ENCODE results near the gene C2CD5.
A peak's percentile ranks its signal among the peaks of the same experiment; 100 is the strongest.

Gene C2CD5

GRCh38 chr12:22413592-22413991 is 130.8 kb downstream of the C2CD5 start:
- no peak for DNase-seq

- DNase-seq: no peak
These were observed 131.8 kb downstream of the C2CD5 start for GRCh38 chr12:22412581-22412980.

- DNase-seq: no peak
These were observed 133.9 kb downstream of the C2CD5 start for GRCh38 chr12:22410486-22410885.

GRCh38 chr12:22409377-22410164 is 134.8 kb downstream of the C2CD5 start:
- DNase-seq: no peak

GRCh38 chr12:22408610-22409376 is 135.5 kb downstream of the C2CD5 start:
- peak; percentile 26 for DNase-seq

GRCh38 chr12:22407397-22407796 is 136.9 kb downstream of the C2CD5 start:
- DNase-seq: no peak

- no peak for DNase-seq
These were observed 137.7 kb downstream of the C2CD5 start for GRCh38 chr12:22406627-22407026.

GRCh38 chr12:22399464-22400180 is 144.7 kb downstream of the C2CD5 start:
- DNase-seq: no peak
